GM18519 (cell line): Measurements from ENCODE around the gene POFUT2.

Source experiments
- ATAC-seq: cut with Tn5 transposase; IDR thresholded peaks from one replicate; pipeline ENCODE4 v1.9.1; 2021; ENCODE audit warnings: mild to moderate bottlenecking, moderate library complexity; ENCODE audit not compliant: unreplicated experiment, low FRiP score

Gene POFUT2

GRCh38 chr21:45266518-45267389 is 20.9 kb downstream of the POFUT2 start:
- no peak for ATAC-seq

DNA sequence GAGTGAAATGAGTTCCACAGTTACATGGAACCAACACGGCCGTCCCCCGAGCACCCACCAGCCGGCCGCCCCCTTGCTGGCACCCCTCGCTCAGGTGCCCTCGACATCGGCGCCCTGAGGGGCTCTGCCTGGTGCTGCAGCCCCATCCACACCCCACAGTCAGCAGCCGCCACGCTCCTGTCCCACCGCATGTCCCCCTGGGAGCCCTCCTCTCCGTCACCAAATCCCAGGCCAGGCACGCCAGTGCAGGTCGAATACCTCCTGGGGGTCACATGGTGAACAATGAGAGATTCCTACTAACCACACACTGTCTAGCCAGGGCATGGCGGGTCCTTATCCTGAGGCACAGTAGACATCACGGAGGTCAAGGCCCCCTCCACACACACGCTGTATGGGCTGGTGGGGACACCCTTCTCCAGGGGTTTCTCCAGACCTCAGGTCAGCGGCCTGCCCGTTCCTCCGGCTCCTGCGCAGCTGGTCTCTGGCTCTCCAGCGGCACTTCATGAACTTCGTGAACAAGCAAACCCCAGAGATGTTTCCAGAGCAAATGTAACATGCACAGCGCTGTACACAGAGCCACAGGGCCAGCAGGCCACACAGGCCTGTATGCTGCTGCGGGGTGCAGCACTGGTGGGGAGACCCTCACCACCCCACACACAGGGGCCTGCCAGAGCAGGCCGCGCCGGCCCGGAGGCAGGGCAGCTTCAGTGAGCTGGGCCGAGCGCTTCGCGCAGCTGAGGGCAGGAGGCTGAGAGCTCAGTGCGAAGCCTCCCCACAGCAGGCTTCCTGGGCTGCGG is 21.8 kb downstream of the POFUT2 start:
- no peak for ATAC-seq

- no peak for ATAC-seq
These were observed 22.7 kb downstream of the POFUT2 start for GRCh38 chr21:45264912-45265515.

GRCh38 chr21:45264146-45264911 is 23.4 kb downstream of the POFUT2 start:
- ATAC-seq: no peak

DNA sequence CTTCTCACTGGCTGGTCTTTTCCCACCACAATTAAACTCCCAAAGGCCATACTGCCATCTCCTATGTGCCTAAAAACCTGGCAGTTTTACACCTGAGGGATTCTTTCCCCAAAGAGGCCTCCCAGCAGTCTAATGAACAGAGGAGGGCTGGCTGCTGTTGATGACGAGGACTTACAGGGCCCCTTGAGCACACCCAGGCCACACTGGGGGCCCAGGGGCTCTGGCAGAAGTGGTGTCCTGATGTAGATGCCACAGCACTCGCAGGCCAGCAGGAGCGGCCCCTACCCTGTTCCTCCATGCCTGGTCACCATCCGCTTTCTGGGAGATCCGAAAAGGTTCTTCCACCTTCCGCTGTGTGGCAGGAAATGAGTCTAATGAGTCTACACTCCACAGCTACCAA is 24.2 kb downstream of the POFUT2 start:
- no peak for ATAC-seq

DNA sequence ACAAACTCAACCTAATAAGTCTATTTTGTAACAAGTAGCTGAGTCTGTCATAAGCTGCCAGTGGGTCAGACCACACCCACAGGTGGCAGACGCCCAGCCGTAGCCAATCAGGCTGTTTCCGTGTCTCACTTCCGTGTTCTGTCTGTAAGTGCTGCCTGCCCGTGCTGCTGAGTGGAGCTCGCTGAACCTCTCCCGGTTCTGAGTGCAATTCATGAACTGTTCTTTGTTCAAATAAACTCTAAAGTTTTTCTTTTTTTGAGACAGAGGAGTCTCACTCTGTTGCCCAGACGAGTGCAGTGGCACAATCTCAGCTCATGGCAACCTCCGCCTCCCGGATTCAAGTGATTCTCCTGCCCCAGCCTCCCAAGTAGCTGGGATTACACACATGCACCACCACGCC is 25.1 kb downstream of the POFUT2 start:
- ATAC-seq: no peak

GRCh38 chr21:45262041-45262581 is 25.6 kb downstream of the POFUT2 start:
- ATAC-seq: no peak

- no peak for ATAC-seq
These were observed 26.6 kb downstream of the POFUT2 start for GRCh38 chr21:45261093-45261492.

GRCh38 chr21:45260191-45260825 is 27.4 kb downstream of the POFUT2 start:
- no peak for ATAC-seq

- ATAC-seq: no peak
These were observed 28.4 kb downstream of the POFUT2 start for GRCh38 chr21:45259206-45259840.

DNA sequence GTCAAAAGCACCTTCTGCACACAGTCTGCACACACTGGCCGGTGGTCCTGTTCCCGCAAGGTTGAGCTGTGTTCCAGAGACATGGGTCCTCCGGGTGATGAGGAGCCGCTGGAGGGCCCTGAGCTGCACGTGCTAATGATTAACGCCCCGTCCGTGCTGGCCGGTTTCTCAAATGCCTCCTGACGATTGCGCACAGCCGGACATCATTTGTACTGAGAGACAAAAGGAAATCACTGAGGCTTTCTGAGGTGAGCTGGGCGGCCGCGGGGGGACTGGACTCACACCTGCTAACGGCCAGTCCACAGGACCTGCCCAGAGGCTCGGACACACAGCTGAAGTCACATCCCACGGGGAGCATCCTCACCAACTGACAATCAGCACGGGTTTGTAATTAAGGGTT is 29.2 kb downstream of the POFUT2 start:
- no peak for ATAC-seq

- ATAC-seq: no peak
These were observed 29.9 kb downstream of the POFUT2 start for GRCh38 chr21:45257673-45258341.

- ATAC-seq: no peak
These were observed 30.6 kb downstream of the POFUT2 start for GRCh38 chr21:45256912-45257672.

- ATAC-seq: no peak
These were observed 31.4 kb downstream of the POFUT2 start for GRCh38 chr21:45256021-45256911.

GRCh38 chr21:45255381-45256020 is 32.2 kb downstream of the POFUT2 start:
- ATAC-seq: no peak

GRCh38 chr21:45254460-45254930 is 33.2 kb downstream of the POFUT2 start:
- ATAC-seq: no peak
